ENCODE results near the gene WDR7.

The WDR7 gene

DNA sequence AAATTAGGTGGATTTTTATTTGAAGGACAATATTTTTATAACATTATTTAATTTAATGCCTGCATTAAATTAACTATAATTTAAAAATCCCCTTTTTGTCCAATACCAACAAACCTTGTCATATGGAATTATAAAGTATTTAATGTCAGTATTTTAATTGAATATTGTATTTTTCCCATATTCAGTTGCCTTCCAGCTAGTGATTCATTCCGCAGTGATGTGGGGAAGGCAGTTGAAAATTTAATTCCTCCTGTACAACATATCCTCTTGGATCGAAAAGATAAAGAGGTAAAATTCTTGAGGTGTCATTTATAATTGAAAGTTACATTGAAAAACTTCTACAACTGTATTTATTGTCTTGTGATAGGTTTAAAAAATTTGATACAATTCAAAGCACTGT lies 40.4 kb downstream of the WDR7 start:
- no peak overlapping the region for H3K4me3 ChIP-seq (ENCODE audit: low read depth, low read length)
- TF ChIP-seq, protein P1, sequence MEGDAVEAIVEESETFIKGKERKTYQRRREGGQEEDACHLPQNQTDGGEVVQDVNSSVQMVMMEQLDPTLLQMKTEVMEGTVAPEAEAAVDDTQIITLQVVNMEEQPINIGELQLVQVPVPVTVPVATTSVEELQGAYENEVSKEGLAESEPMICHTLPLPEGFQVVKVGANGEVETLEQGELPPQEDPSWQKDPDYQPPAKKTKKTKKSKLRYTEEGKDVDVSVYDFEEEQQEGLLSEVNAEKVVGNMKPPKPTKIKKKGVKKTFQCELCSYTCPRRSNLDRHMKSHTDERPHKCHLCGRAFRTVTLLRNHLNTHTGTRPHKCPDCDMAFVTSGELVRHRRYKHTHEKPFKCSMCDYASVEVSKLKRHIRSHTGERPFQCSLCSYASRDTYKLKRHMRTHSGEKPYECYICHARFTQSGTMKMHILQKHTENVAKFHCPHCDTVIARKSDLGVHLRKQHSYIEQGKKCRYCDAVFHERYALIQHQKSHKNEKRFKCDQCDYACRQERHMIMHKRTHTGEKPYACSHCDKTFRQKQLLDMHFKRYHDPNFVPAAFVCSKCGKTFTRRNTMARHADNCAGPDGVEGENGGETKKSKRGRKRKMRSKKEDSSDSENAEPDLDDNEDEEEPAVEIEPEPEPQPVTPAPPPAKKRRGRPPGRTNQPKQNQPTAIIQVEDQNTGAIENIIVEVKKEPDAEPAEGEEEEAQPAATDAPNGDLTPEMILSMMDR (conservative IDR thresholded peaks at IDR 0.05; ENCODE audit: low read depth, low read length) = no peak
- DNase-seq (ENCODE audit: low read depth) = no peak

DNA sequence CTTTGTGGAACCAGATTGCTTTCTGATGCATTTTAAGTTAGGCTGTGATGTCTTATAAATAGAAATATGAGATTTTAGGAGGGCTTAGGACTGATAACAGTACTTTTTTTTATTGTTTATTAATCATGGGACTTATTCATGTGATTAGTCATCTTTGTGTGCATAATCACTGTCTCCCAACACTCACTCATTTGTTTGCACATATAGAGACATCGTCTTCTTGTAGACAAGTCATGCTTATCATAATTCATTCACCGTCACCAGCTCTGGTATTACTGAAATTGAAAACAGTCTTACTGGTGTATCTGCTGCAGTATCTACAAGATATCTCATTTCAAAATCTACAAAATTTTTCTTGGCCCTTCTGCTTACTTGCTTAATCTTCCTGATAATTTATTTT lies 45.8 kb downstream of the WDR7 start:
- no peak overlapping the region for H3K4me3 ChIP-seq (ENCODE audit: low read depth, low read length)
- peak; percentile 34 for DNase-seq (ENCODE audit: low read depth)
- TF ChIP-seq, protein P1 (conservative IDR thresholded peaks at IDR 0.05; ENCODE audit: low read depth, low read length) = no peak

DNA sequence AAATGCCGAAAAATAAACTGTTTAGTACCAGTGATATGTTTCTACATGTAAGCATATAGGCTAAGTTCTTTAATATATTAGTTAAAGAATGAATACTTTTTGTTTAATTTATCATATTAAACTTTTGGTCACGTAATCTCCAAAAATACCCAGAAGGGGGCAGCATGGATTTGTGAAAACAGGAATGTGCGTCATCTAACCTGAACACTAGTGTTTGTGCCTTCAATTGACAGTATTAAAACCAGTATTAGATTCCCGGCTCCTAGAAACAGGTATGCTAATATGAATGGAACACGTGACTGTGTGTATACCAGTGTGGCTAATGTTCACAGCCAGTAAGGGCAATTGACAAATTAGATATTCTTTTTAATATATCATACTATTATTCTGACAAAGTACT lies 51.8 kb downstream of the WDR7 start:
- DNase-seq (ENCODE audit: low read depth) = peak; percentile 71
- TF ChIP-seq, protein P1 (conservative IDR thresholded peaks at IDR 0.05; ENCODE audit: low read depth, low read length) = peak; percentile 58
- no peak overlapping the region for H3K4me3 ChIP-seq (ENCODE audit: low read depth, low read length)

DNA sequence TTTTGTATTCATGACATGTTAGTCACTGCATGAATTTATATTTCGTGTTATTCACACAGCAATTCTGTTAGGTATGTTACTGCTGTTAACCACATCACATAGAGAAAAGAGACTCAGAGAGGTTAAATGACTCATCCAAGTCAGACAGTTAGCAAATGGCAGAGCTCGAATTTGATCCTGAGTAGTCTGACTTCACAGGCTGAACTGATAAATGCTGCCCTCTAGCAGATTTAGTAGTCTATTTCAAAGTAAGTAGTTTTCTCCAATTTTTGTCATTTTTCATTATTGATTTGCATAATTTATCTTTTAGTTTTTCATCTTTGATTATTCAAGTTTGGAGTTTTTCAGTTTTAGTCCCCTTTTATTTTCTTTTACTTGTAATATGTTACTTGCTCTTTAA lies 58.3 kb downstream of the WDR7 start:
- TF ChIP-seq, protein P1 (conservative IDR thresholded peaks at IDR 0.05; ENCODE audit: low read depth, low read length) = peak; percentile 40
- H3K4me3 ChIP-seq (ENCODE audit: low read depth, low read length) = no peak overlapping the region
- DNase-seq (ENCODE audit: low read depth) = peak; percentile 92

DNA sequence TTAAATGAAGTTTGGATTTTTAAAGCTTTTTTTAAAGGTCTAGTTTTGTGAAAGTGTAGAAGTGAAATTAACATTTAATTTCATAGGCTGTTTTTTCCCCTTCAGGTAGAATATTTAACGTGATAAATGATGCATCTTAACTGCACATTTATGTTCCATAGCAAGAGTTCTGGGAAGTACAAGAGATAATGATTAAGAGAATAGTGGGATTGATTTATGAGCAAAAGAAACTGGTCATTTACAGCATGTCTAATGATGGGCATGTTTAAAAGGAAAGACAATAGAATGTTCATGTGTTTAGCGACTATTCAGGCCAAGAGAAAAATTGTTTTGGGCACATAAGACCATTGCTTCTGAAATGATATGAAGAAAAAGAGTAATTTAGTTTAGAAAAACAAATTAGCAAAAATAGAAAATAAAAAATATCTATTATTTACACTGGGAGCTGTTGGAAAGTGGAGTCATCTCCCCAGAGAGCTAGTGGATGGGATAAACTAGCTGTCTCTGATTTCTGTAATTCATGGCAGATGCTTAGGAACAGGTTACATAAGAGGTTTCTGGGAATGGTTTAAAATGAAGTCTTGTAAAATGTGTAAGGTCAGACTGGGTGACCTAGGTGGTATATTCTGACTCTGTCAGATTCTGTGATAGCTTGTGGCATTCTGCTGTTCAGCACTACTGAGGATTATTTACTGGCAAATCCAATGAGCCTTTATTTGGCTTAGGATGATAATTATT lies 60.7 kb downstream of the WDR7 start:
- TF ChIP-seq, protein P1 (conservative IDR thresholded peaks at IDR 0.05; ENCODE audit: low read depth, low read length) = no peak
- no peak for DNase-seq (ENCODE audit: low read depth)
- H3K4me3 ChIP-seq (ENCODE audit: low read depth, low read length) = no peak overlapping the region

DNA sequence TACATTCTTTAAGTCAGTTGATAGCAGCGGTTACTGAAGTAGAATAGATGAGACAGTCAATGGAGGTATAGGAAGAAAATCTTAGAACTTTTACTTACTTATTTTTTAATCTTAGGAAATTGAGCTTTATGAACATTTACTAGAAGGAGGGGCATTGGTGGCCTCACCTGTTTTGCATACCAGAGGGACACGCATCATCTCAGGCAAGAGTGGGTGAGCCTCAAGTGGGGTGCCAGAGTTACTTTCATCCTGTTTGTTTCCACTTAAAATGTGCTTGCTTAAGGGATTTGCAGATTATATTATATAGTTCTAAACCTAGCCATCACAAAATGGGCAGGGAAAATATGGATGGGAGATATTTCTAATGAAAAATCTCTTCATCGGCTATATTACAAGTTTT lies 61.6 kb downstream of the WDR7 start:
- no peak for DNase-seq (ENCODE audit: low read depth)

More for the DNA sequence above, 61.6 kb downstream of the WDR7 start:
- no peak overlapping the region for H3K4me3 ChIP-seq (ENCODE audit: low read depth, low read length)
- TF ChIP-seq, protein P1 (conservative IDR thresholded peaks at IDR 0.05; ENCODE audit: low read depth, low read length) = no peak

Measured in choroid plexus epithelial cell (primary cell).